ENCODE data around the gene CPNE6.

GRCh38 chr14:24095271-24096068, 24.1 kb downstream of the CPNE6 start:
- TF ChIP-seq CTCF (IDR thresholded peaks at IDR 0.05 in 4 of 5, conservative IDR thresholded peaks at IDR 0.05 in 1 of 5) = no peak
- no peak for TF ChIP-seq POLR2A (IDR thresholded peaks at IDR 0.05)
